Measurements from ENCODE around the gene ACVR1. TPM values are rescaled to one million over a fixed set of nuclear protein-coding genes. Genes with fewer than 3 reads are reported as not detected.

Gene ACVR1
- total and polyA plus RNA-seq, 9 of the 15 experiments (the other 6 are each of a cell fraction or from before 2014, with no cell fraction given) = 3.8 to 14.3 (median 6.9) TPM

- TF ChIP-seq, protein P1, sequence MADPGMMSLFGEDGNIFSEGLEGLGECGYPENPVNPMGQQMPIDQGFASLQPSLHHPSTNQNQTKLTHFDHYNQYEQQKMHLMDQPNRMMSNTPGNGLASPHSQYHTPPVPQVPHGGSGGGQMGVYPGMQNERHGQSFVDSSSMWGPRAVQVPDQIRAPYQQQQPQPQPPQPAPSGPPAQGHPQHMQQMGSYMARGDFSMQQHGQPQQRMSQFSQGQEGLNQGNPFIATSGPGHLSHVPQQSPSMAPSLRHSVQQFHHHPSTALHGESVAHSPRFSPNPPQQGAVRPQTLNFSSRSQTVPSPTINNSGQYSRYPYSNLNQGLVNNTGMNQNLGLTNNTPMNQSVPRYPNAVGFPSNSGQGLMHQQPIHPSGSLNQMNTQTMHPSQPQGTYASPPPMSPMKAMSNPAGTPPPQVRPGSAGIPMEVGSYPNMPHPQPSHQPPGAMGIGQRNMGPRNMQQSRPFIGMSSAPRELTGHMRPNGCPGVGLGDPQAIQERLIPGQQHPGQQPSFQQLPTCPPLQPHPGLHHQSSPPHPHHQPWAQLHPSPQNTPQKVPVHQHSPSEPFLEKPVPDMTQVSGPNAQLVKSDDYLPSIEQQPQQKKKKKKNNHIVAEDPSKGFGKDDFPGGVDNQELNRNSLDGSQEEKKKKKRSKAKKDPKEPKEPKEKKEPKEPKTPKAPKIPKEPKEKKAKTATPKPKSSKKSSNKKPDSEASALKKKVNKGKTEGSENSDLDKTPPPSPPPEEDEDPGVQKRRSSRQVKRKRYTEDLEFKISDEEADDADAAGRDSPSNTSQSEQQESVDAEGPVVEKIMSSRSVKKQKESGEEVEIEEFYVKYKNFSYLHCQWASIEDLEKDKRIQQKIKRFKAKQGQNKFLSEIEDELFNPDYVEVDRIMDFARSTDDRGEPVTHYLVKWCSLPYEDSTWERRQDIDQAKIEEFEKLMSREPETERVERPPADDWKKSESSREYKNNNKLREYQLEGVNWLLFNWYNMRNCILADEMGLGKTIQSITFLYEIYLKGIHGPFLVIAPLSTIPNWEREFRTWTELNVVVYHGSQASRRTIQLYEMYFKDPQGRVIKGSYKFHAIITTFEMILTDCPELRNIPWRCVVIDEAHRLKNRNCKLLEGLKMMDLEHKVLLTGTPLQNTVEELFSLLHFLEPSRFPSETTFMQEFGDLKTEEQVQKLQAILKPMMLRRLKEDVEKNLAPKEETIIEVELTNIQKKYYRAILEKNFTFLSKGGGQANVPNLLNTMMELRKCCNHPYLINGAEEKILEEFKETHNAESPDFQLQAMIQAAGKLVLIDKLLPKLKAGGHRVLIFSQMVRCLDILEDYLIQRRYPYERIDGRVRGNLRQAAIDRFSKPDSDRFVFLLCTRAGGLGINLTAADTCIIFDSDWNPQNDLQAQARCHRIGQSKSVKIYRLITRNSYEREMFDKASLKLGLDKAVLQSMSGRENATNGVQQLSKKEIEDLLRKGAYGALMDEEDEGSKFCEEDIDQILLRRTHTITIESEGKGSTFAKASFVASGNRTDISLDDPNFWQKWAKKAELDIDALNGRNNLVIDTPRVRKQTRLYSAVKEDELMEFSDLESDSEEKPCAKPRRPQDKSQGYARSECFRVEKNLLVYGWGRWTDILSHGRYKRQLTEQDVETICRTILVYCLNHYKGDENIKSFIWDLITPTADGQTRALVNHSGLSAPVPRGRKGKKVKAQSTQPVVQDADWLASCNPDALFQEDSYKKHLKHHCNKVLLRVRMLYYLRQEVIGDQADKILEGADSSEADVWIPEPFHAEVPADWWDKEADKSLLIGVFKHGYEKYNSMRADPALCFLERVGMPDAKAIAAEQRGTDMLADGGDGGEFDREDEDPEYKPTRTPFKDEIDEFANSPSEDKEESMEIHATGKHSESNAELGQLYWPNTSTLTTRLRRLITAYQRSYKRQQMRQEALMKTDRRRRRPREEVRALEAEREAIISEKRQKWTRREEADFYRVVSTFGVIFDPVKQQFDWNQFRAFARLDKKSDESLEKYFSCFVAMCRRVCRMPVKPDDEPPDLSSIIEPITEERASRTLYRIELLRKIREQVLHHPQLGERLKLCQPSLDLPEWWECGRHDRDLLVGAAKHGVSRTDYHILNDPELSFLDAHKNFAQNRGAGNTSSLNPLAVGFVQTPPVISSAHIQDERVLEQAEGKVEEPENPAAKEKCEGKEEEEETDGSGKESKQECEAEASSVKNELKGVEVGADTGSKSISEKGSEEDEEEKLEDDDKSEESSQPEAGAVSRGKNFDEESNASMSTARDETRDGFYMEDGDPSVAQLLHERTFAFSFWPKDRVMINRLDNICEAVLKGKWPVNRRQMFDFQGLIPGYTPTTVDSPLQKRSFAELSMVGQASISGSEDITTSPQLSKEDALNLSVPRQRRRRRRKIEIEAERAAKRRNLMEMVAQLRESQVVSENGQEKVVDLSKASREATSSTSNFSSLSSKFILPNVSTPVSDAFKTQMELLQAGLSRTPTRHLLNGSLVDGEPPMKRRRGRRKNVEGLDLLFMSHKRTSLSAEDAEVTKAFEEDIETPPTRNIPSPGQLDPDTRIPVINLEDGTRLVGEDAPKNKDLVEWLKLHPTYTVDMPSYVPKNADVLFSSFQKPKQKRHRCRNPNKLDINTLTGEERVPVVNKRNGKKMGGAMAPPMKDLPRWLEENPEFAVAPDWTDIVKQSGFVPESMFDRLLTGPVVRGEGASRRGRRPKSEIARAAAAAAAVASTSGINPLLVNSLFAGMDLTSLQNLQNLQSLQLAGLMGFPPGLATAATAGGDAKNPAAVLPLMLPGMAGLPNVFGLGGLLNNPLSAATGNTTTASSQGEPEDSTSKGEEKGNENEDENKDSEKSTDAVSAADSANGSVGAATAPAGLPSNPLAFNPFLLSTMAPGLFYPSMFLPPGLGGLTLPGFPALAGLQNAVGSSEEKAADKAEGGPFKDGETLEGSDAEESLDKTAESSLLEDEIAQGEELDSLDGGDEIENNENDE (IDR thresholded peaks at IDR 0.05; ENCODE audit: low read depth, low read length) = no peak
- TF ChIP-seq MLLT1 (IDR thresholded peaks at IDR 0.05) (no peak), ILF3 (IDR thresholded peaks at IDR 0.05; ENCODE audit: borderline replicate concordance) (no peak), ZNF398 (CRISPR knock-in tag; IDR thresholded peaks at IDR 0.05) (no peak), SMARCA5 (IDR thresholded peaks at IDR 0.05) (no peak), PYGO2 (tag; IDR thresholded peaks at IDR 0.05) (no peak), HCFC1 (IDR thresholded peaks at IDR 0.05; ENCODE audit: low read depth, low read length) (no peak), FIP1L1 (IDR thresholded peaks at IDR 0.05; ENCODE audit: low read depth, low read length, poor library complexity, severe bottlenecking) (no peak), MBD2 (IDR thresholded peaks at IDR 0.05; ENCODE audit: borderline replicate concordance, low read depth) (no peak), RFX5 (IDR thresholded peaks at IDR 0.05; ENCODE audit: low read depth, low read length) (no peak), JUNB (CRISPR knock-in tag; conservative IDR thresholded peaks at IDR 0.05) (no peak)
Observed at GRCh38 chr2:157808421-157808820, 67.7 kb downstream of the ACVR1 start (continued).

All from K562 (cell line).